Spleen (tissue), 7 donors: ENCODE data around the gene ITGBL1.

Experiments
- POLR2A ChIP-seq, 3 donors: fragments of 450-650 bp; IDR thresholded peaks; one replicate each; pipeline ENCODE4 v1.5.1; 2017; ENCODE audit warnings: antibody characterized with exemption in 3 of 3, mild to moderate bottlenecking in 1 of 3
- POLR2AphosphoS5 ChIP-seq, 3 donors: sonication (generic); formaldehyde crosslinking; IDR thresholded peaks; one replicate each; pipeline ENCODE4 v1.5.1; 2017; ENCODE audit warnings: antibody characterized with exemption in 3 of 3
- TF ChIP-seq, protein P1 (sequence below), 11 experiments: fragments of 200-600 bp in 7 of 11; fragments of 450-650 bp in 4 of 11; sonication (generic) in 4 of 11; IDR thresholded peaks in 8 of 11; conservative IDR thresholded peaks in 3 of 11; 1 replicate in 7 of 11; 2 replicates in 4 of 11; pipeline versions ENCODE4 v1.4.0 to v1.8.0; 2016 to 2021; ENCODE audit warnings: antibody characterized with exemption in 11 of 11, inconsistent platforms in 4 of 11, mild to moderate bottlenecking in 1 of 11
- donor health status: DM: no; HTN: no; CAD: no; lungs with moderate emphysema.
- donor health status: DM: no; HTN: no; CAD: no.
- donor health status: DM: no; HTN: no; CAD: no.

DNA sequence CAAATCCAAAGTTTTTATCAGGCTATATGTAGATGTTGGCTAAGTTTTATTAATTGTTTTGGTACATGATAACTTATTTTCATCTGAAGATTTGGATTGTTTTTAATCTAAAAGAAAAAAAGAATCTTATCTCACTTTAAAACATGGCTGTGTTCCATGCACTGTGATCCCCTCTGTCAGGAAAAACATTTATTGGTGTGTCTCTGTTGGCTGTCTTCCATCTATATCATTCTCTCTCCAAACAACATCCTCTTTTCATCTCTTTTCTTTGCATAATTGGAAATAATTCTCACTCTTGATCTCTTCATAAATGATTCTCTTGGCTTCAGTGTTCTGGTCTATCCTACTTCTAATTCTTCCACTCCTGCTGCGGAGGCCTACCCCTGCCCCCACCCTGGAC is 40.4 kb upstream of the ITGBL1 start:
- TF ChIP-seq, protein P1, sequence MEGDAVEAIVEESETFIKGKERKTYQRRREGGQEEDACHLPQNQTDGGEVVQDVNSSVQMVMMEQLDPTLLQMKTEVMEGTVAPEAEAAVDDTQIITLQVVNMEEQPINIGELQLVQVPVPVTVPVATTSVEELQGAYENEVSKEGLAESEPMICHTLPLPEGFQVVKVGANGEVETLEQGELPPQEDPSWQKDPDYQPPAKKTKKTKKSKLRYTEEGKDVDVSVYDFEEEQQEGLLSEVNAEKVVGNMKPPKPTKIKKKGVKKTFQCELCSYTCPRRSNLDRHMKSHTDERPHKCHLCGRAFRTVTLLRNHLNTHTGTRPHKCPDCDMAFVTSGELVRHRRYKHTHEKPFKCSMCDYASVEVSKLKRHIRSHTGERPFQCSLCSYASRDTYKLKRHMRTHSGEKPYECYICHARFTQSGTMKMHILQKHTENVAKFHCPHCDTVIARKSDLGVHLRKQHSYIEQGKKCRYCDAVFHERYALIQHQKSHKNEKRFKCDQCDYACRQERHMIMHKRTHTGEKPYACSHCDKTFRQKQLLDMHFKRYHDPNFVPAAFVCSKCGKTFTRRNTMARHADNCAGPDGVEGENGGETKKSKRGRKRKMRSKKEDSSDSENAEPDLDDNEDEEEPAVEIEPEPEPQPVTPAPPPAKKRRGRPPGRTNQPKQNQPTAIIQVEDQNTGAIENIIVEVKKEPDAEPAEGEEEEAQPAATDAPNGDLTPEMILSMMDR (IDR thresholded peaks at IDR 0.05 in 8 of 11, conservative IDR thresholded peaks at IDR 0.05 in 3 of 11), result no peak
- TF ChIP-seq POLR2AphosphoS5 (IDR thresholded peaks at IDR 0.05) (no peak), POLR2A (IDR thresholded peaks at IDR 0.05) (no peak)
